GM18951 (cell line): ENCODE data around the gene PDE11A.

Source experiments
- POLR2A ChIP-seq: IDR thresholded peaks from 4 replicates; pipeline ENCODE4 v1.6.1; 2011; ENCODE audit warnings: mild to moderate bottlenecking; ENCODE audit not compliant: insufficient read length, insufficient read depth; ENCODE audit errors: extremely low read depth
- in situ Hi-C: fragments of 300-500 bp; cut with MboI; formaldehyde crosslinking; loops from one replicate; pipeline ENCODE4 v1.12.0; 2022; ENCODE audit warnings: low sequenced_read_pairs, mixed read lengths, inconsistent platforms; ENCODE audit not compliant: unreplicated experiment

The PDE11A gene

GRCh38 chr2:177625744-177626650, 446.6 kb downstream of the PDE11A start:
- no peak for TF ChIP-seq POLR2A
- in situ Hi-C loops: no loop called here

GRCh38 chr2:177622521-177622920, 450.1 kb downstream of the PDE11A start:
- TF ChIP-seq POLR2A: no peak

GRCh38 chr2:177619986-177620385, 452.6 kb downstream of the PDE11A start:
- in situ Hi-C loops: no loop called here
- TF ChIP-seq POLR2A: no peak

More at GRCh38 chr2:177622521-177622920, 450.1 kb downstream of the PDE11A start:
- in situ Hi-C loops: no loop called here

GRCh38 chr2:177619461-177619860, 453.1 kb downstream of the PDE11A start:
- in situ Hi-C loops: no loop called here
- TF ChIP-seq POLR2A: no peak

GRCh38 chr2:177618255-177619253, 454.0 kb downstream of the PDE11A start:
- in situ Hi-C loops: no loop called here

GRCh38 chr2:177617849-177618248, 454.7 kb downstream of the PDE11A start:
- no peak for TF ChIP-seq POLR2A
- in situ Hi-C loops: no loop called here

More at GRCh38 chr2:177618255-177619253, 454.0 kb downstream of the PDE11A start:
- peak; percentile 73 for TF ChIP-seq POLR2A

GRCh38 chr2:177616731-177617130, 455.8 kb downstream of the PDE11A start:
- in situ Hi-C loops: no loop called here
- no peak for TF ChIP-seq POLR2A

- in situ Hi-C loops: no loop called here
- TF ChIP-seq POLR2A: no peak
These were observed 456.5 kb downstream of the PDE11A start for GRCh38 chr2:177616066-177616465.

- TF ChIP-seq POLR2A: no peak
- in situ Hi-C loops: no loop called here
These were observed 459.9 kb downstream of the PDE11A start for GRCh38 chr2:177612659-177613058.

GRCh38 chr2:177611310-177611886, 461.2 kb downstream of the PDE11A start:
- in situ Hi-C loops: no loop called here

GRCh38 chr2:177610813-177611212, 461.8 kb downstream of the PDE11A start:
- no peak for TF ChIP-seq POLR2A
- in situ Hi-C loops: no loop called here

More at GRCh38 chr2:177611310-177611886, 461.2 kb downstream of the PDE11A start:
- no peak for TF ChIP-seq POLR2A

GRCh38 chr2:177606636-177607035, 465.9 kb downstream of the PDE11A start:
- TF ChIP-seq POLR2A: no peak
- in situ Hi-C loops: no loop called here

GRCh38 chr2:177604271-177605065, 468.1 kb downstream of the PDE11A start:
- in situ Hi-C loops: no loop called here

More at GRCh38 chr2:177604271-177605065, 468.1 kb downstream of the PDE11A start:
- no peak for TF ChIP-seq POLR2A
